ENCODE measurements around the gene USP32.

- TF ChIP-seq, protein P1, sequence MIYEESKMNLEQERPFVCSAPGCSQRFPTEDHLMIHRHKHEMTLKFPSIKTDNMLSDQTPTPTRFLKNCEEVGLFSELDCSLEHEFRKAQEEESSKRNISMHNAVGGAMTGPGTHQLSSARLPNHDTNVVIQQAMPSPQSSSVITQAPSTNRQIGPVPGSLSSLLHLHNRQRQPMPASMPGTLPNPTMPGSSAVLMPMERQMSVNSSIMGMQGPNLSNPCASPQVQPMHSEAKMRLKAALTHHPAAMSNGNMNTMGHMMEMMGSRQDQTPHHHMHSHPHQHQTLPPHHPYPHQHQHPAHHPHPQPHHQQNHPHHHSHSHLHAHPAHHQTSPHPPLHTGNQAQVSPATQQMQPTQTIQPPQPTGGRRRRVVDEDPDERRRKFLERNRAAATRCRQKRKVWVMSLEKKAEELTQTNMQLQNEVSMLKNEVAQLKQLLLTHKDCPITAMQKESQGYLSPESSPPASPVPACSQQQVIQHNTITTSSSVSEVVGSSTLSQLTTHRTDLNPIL (CRISPR knock-in tag; IDR thresholded peaks at IDR 0.05; ENCODE audit: low read depth): no peak
- no peak for TF ChIP-seq ARNTL (CRISPR knock-in tag; IDR thresholded peaks at IDR 0.05; ENCODE audit: borderline replicate concordance, low read depth)
- no peak for TF ChIP-seq POU6F1 (CRISPR knock-in tag; IDR thresholded peaks at IDR 0.05; ENCODE audit: borderline replicate concordance, low read depth)
- no peak for TF ChIP-seq PPARA (CRISPR knock-in tag; IDR thresholded peaks at IDR 0.05; ENCODE audit: borderline replicate concordance)
- no peak for TF ChIP-seq ZFP30 (CRISPR knock-in tag; IDR thresholded peaks at IDR 0.05)
- no peak for TF ChIP-seq GLIS3 (CRISPR knock-in tag; IDR thresholded peaks at IDR 0.05)
- no peak for TF ChIP-seq TCF4 (CRISPR knock-in tag; IDR thresholded peaks at IDR 0.05; ENCODE audit: borderline replicate concordance)
- TF ChIP-seq ZNF70 (CRISPR knock-in tag; IDR thresholded peaks at IDR 0.05): no peak
- no peak for TF ChIP-seq ZNF565 (CRISPR knock-in tag; conservative IDR thresholded peaks at IDR 0.05; ENCODE audit: low read depth)
- no peak for TF ChIP-seq OSR1 (CRISPR knock-in tag; IDR thresholded peaks at IDR 0.05)
- no peak for TF ChIP-seq SNAI2 (CRISPR knock-in tag; IDR thresholded peaks at IDR 0.05)
- TF ChIP-seq, protein P2, sequence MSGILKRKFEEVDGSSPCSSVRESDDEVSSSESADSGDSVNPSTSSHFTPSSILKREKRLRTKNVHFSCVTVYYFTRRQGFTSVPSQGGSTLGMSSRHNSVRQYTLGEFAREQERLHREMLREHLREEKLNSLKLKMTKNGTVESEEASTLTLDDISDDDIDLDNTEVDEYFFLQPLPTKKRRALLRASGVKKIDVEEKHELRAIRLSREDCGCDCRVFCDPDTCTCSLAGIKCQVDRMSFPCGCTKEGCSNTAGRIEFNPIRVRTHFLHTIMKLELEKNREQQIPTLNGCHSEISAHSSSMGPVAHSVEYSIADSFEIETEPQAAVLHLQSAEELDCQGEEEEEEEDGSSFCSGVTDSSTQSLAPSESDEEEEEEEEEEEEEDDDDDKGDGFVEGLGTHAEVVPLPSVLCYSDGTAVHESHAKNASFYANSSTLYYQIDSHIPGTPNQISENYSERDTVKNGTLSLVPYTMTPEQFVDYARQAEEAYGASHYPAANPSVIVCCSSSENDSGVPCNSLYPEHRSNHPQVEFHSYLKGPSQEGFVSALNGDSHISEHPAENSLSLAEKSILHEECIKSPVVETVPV (CRISPR knock-in tag; IDR thresholded peaks at IDR 0.05): no peak
- no peak for TF ChIP-seq ZFP3 (CRISPR knock-in tag; IDR thresholded peaks at IDR 0.05)
Observed at GRCh38 chr17:60253048-60253447, 138.9 kb downstream of the USP32 start.
